Uterus (tissue), 4 donors: Measurements from ENCODE around the gene MED1. TPM values are rescaled to one million over a fixed set of nuclear protein-coding genes. Genes with fewer than 3 reads are reported as not detected.

Experiments
- DNase-seq, 2 donors: peaks; one replicate each; pipeline ENCODE4 v3.0.0-alpha.2; 2019 to 2020
- H3K27ac ChIP-seq, 2 donors: fragments of 200-600 bp; sonication (generic); 1 replicate in 1 of 2; 2 replicates in 1 of 2; pipeline ENCODE4 v1.5.1; 2016 to 2018
- H3K27me3 ChIP-seq, 2 donors: fragments of 200-600 bp; sonication (generic); one replicate each; pipeline ENCODE4 v1.5.1; 2018 to 2019; ENCODE audit warnings: control low read depth in 1 of 2
- H3K36me3 ChIP-seq, 2 donors: fragments of 200-600 bp; sonication (generic); one replicate each; pipeline ENCODE4 v1.5.1; 2019; ENCODE audit warnings: control low read depth in 1 of 2
- H3K4me1 ChIP-seq, 2 donors: fragments of 200-600 bp; sonication (generic); one replicate each; pipeline ENCODE4 v1.5.1; 2018 to 2019; ENCODE audit warnings: control low read depth in 1 of 2
- H3K4me3 ChIP-seq, 2 donors: fragments of 200-600 bp; sonication (generic); 1 replicate in 1 of 2; 2 replicates in 1 of 2; pipeline ENCODE4 v1.5.1; 2018 to 2019; ENCODE audit warnings: mild to moderate bottlenecking in 1 of 2
- H3K9me3 ChIP-seq, 2 donors: fragments of 200-600 bp; sonication (generic); one replicate each; pipeline ENCODE4 v1.5.1; 2019; ENCODE audit warnings: control low read depth in 1 of 2
- CTCF ChIP-seq, 4 experiments: fragments of 200-600 bp in 2 of 4; fragments of 450-650 bp in 2 of 4; sonication (generic) in 2 of 4; IDR thresholded peaks; one replicate each; pipeline ENCODE4 v1.5.1; 2016 to 2019; ENCODE audit warnings: antibody characterized with exemption in 4 of 4, mild to moderate bottlenecking in 2 of 4, moderate library complexity in 1 of 4
- POLR2A ChIP-seq, 2 donors: fragments of 450-650 bp; IDR thresholded peaks; one replicate each; pipeline ENCODE4 v1.6.1; 2016; ENCODE audit warnings: antibody characterized with exemption in 2 of 2, mild to moderate bottlenecking in 1 of 2, moderate library complexity in 1 of 2
- intact Hi-C: fragments of 100-400 bp; cut with DNase I; formaldehyde crosslinking; loops from one replicate; pipeline ENCODE4 v1.15.1; 2023; ENCODE audit warnings: low total_unique reads
- total RNA-seq, 4 donors: library from RNA; depleted of rRNA in 3 of 4; stranded (reverse); fragments of >200 nt in 3 of 4; gene quantifications; one replicate each; pipeline versions ENCODE4 v1.1.0 to v1.2.4, GENCODE V29; 2014 to 2023
- donor health status: DM: yes; HTN: yes; CAD: no.

MED1 gene
- total RNA-seq, 4 donors from 2014 or later = 19.7 to 49.6 (median 25.9) TPM

GRCh38 chr17:39416141-39416540, 34.9 kb downstream of the MED1 start:
- H3K4me1 ChIP-seq = no peaks in the 10 kb centered on the region
- no peaks in the 10 kb centered on the region for H3K27me3 ChIP-seq
- H3K4me3 ChIP-seq = no peak overlapping the region
- TF ChIP-seq CTCF (IDR thresholded peaks at IDR 0.05) (no peak), POLR2A (IDR thresholded peaks at IDR 0.05) (no peak)
- no peaks in the 10 kb centered on the region for H3K36me3 ChIP-seq
- H3K9me3 ChIP-seq = no peaks in the 10 kb centered on the region
- intact Hi-C loops = no loop called here
- no peak overlapping the region for H3K27ac ChIP-seq
- no peak for DNase-seq

GRCh38 chr17:39410279-39410678, 40.8 kb downstream of the MED1 start:
- no peak overlapping the region for H3K4me3 ChIP-seq
- H3K27ac ChIP-seq = no peak overlapping the region
- TF ChIP-seq CTCF (IDR thresholded peaks at IDR 0.05) (no peak), POLR2A (IDR thresholded peaks at IDR 0.05) (no peak)
- H3K9me3 ChIP-seq = no peaks in the 10 kb centered on the region
- DNase-seq = no peak
- no peaks in the 10 kb centered on the region for H3K36me3 ChIP-seq
- intact Hi-C loops = no loop called here
- H3K4me1 ChIP-seq = no peaks in the 10 kb centered on the region
- H3K27me3 ChIP-seq = no peaks in the 10 kb centered on the region

DNA sequence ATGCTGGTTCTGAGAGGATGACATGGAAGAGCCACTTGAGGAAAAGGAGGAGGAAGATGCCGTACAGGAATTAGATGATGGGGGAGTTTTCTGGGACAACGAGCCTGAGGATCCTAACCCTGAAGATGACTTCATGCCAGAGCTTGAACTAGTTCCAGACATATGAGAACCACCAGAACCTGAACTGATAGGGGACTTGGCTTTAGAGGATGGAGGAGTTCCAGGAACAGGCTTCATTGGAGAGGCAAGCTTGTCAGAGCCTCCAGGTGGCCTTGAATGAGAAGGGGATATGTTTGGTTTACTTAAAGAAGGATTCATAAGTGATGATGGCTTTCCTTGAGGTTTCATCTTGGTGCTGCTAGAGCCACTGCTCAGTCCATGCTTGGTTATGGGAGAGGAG, 42.7 kb downstream of the MED1 start:
- Histone ChIP-seq H3K27me3 (no peaks in the 10 kb centered on the region), H3K4me1 (no peaks in the 10 kb centered on the region), H3K36me3 (no peaks in the 10 kb centered on the region), H3K9me3 (no peaks in the 10 kb centered on the region), H3K4me3 (no peak overlapping the region), H3K27ac (no peak overlapping the region)
- intact Hi-C loops = no loop called here
- DNase-seq = no peak
- TF ChIP-seq POLR2A (IDR thresholded peaks at IDR 0.05) (no peak), CTCF (IDR thresholded peaks at IDR 0.05) (no peak)

GRCh38 chr17:39406951-39407350, 44.1 kb downstream of the MED1 start:
- no peak for DNase-seq
- TF ChIP-seq POLR2A (IDR thresholded peaks at IDR 0.05) (no peak), CTCF (IDR thresholded peaks at IDR 0.05) (no peak)
- intact Hi-C loops = no loop called here
- Histone ChIP-seq H3K9me3 (no peaks in the 10 kb centered on the region), H3K4me1 (no peaks in the 10 kb centered on the region), H3K27me3 (no peaks in the 10 kb centered on the region), H3K4me3 (no peak overlapping the region), H3K27ac (no peak overlapping the region), H3K36me3 (no peaks in the 10 kb centered on the region)

GRCh38 chr17:39405436-39405835, 45.6 kb downstream of the MED1 start:
- no peak overlapping the region for H3K4me3 ChIP-seq
- no peaks in the 10 kb centered on the region for H3K9me3 ChIP-seq
- H3K4me1 ChIP-seq = no peaks in the 10 kb centered on the region
- H3K27ac ChIP-seq = no peak overlapping the region
- no peak for DNase-seq
- no peaks in the 10 kb centered on the region for H3K27me3 ChIP-seq
- intact Hi-C loops = no loop called here
- H3K36me3 ChIP-seq = no peaks in the 10 kb centered on the region
- TF ChIP-seq POLR2A (IDR thresholded peaks at IDR 0.05) = no peak
